Uterus (tissue), 4 donors: Measurements from ENCODE around the gene SCG2. TPM values are rescaled to one million over a fixed set of nuclear protein-coding genes. Genes with fewer than 3 reads are reported as not detected.

ENCODE experiments used
- DNase-seq, 2 donors: peaks; one replicate each; pipeline ENCODE4 v3.0.0-alpha.2; 2019 to 2020
- H3K27ac ChIP-seq, 2 donors: fragments of 200-600 bp; sonication (generic); 1 replicate in 1 of 2; 2 replicates in 1 of 2; pipeline ENCODE4 v1.5.1; 2016 to 2018
- H3K27me3 ChIP-seq, 2 donors: fragments of 200-600 bp; sonication (generic); one replicate each; pipeline ENCODE4 v1.5.1; 2018 to 2019; ENCODE audit warnings: control low read depth in 1 of 2
- H3K36me3 ChIP-seq, 2 donors: fragments of 200-600 bp; sonication (generic); one replicate each; pipeline ENCODE4 v1.5.1; 2019; ENCODE audit warnings: control low read depth in 1 of 2
- H3K4me1 ChIP-seq, 2 donors: fragments of 200-600 bp; sonication (generic); one replicate each; pipeline ENCODE4 v1.5.1; 2018 to 2019; ENCODE audit warnings: control low read depth in 1 of 2
- H3K4me3 ChIP-seq, 2 donors: fragments of 200-600 bp; sonication (generic); 1 replicate in 1 of 2; 2 replicates in 1 of 2; pipeline ENCODE4 v1.5.1; 2018 to 2019; ENCODE audit warnings: mild to moderate bottlenecking in 1 of 2
- H3K9me3 ChIP-seq, 2 donors: fragments of 200-600 bp; sonication (generic); one replicate each; pipeline ENCODE4 v1.5.1; 2019; ENCODE audit warnings: control low read depth in 1 of 2
- CTCF ChIP-seq, 4 experiments: fragments of 200-600 bp in 2 of 4; fragments of 450-650 bp in 2 of 4; sonication (generic) in 2 of 4; IDR thresholded peaks; one replicate each; pipeline ENCODE4 v1.5.1; 2016 to 2019; ENCODE audit warnings: antibody characterized with exemption in 4 of 4, mild to moderate bottlenecking in 2 of 4, moderate library complexity in 1 of 4
- POLR2A ChIP-seq, 2 donors: fragments of 450-650 bp; IDR thresholded peaks; one replicate each; pipeline ENCODE4 v1.6.1; 2016; ENCODE audit warnings: antibody characterized with exemption in 2 of 2, mild to moderate bottlenecking in 1 of 2, moderate library complexity in 1 of 2
- intact Hi-C: fragments of 100-400 bp; cut with DNase I; formaldehyde crosslinking; loops from one replicate; pipeline ENCODE4 v1.15.1; 2023; ENCODE audit warnings: low total_unique reads
- total RNA-seq, 4 donors: library from RNA; depleted of rRNA in 3 of 4; stranded (reverse); fragments of >200 nt in 3 of 4; gene quantifications; one replicate each; pipeline versions ENCODE4 v1.1.0 to v1.2.4, GENCODE V29; 2014 to 2023
- donor health status: DM: yes; HTN: yes; CAD: no.

Gene SCG2
- total RNA-seq, 4 donors from 2014 or later: 0.95 to 5.0 TPM; not detected in 2

GRCh38 chr2:223590964-223591363, 11.2 kb downstream of the SCG2 start:
- Histone ChIP-seq H3K4me3 (no peak overlapping the region), H3K27me3 (no peaks in the 10 kb centered on the region), H3K9me3 (no peaks in the 10 kb centered on the region), H3K27ac (no peak overlapping the region), H3K36me3 (no peaks in the 10 kb centered on the region), H3K4me1 (peaks cover 0 to 3% of the 10 kb centered on the region in 2 donors)
- intact Hi-C loops: no loop called here
- no peak for DNase-seq
- TF ChIP-seq CTCF (IDR thresholded peaks at IDR 0.05) (no peak), POLR2A (IDR thresholded peaks at IDR 0.05) (no peak)

- intact Hi-C loops: no loop called here
These were observed 12.3 kb downstream of the SCG2 start for GRCh38 chr2:223589901-223590300.

DNA sequence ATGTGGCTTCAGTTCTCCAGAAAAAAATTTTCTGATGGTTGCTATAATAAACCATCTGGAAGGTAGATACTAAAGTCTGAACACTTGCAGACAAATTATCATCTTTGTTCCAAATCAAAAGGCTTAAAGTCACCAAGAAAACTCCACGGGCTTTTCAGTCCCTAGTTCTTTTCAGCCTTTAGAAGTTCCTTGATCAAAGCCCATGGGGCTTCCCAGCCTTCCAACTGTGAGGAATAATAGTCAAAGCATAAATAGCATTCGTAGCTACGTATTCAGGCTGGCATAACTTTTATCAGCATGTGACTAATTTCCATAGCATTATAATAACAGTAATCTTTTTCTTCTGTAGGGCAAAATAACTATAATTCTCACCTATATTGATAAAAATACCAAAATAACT, 13.9 kb downstream of the SCG2 start:
- TF ChIP-seq CTCF (IDR thresholded peaks at IDR 0.05) (no peak), POLR2A (IDR thresholded peaks at IDR 0.05) (no peak)
- Histone ChIP-seq H3K27ac (no peak overlapping the region), H3K4me1 (no peaks in the 10 kb centered on the region), H3K36me3 (no peaks in the 10 kb centered on the region), H3K9me3 (no peaks in the 10 kb centered on the region), H3K27me3 (no peaks in the 10 kb centered on the region), H3K4me3 (no peak overlapping the region)
- intact Hi-C loops: no loop called here
- no peak for DNase-seq

More at GRCh38 chr2:223589901-223590300, 12.3 kb downstream of the SCG2 start:
- Histone ChIP-seq H3K27ac (no peak overlapping the region), H3K4me3 (no peak overlapping the region), H3K4me1 (peaks cover 0 to 3% of the 10 kb centered on the region in 2 donors), H3K27me3 (no peaks in the 10 kb centered on the region), H3K9me3 (no peaks in the 10 kb centered on the region), H3K36me3 (no peaks in the 10 kb centered on the region)
- TF ChIP-seq POLR2A (IDR thresholded peaks at IDR 0.05): no peak
- no peak for DNase-seq

- H3K27ac ChIP-seq: no peak overlapping the region
- H3K27me3 ChIP-seq: no peaks in the 10 kb centered on the region
- no peaks in the 10 kb centered on the region for H3K9me3 ChIP-seq
- no peaks in the 10 kb centered on the region for H3K4me1 ChIP-seq
- no peak overlapping the region for H3K4me3 ChIP-seq
- intact Hi-C loops: no loop called here
- no peaks in the 10 kb centered on the region for H3K36me3 ChIP-seq
- TF ChIP-seq CTCF (IDR thresholded peaks at IDR 0.05) (no peak), POLR2A (IDR thresholded peaks at IDR 0.05) (no peak)
- DNase-seq: no peak
These were observed 14.9 kb downstream of the SCG2 start for GRCh38 chr2:223587301-223587700.

GRCh38 chr2:223586261-223586660, 15.9 kb downstream of the SCG2 start:
- no peak for DNase-seq
- TF ChIP-seq CTCF (IDR thresholded peaks at IDR 0.05) (no peak), POLR2A (IDR thresholded peaks at IDR 0.05) (no peak)
- Histone ChIP-seq H3K4me3 (no peak overlapping the region), H3K36me3 (no peaks in the 10 kb centered on the region), H3K9me3 (no peaks in the 10 kb centered on the region), H3K27ac (no peak overlapping the region), H3K27me3 (no peaks in the 10 kb centered on the region), H3K4me1 (no peaks in the 10 kb centered on the region)
- intact Hi-C loops: no loop called here

DNA sequence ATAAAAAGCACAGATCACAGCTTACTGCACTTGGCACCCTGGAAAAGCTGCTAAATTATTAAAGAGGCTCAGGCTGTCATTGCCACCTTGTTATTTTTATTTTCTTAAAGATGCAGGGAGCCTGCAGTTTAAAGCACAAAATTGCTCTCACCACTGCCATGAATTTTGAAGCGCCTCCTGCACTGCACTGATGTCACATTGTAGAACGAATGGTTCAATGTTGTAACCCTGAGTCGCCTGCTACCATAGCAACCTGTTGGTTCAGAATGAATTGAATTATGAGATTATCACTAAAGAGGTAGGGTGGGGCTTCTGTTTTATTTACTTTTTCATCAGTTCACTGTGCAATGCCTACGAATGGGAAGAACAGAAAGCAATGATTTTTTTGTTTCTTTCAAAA, 16.5 kb downstream of the SCG2 start:
- DNase-seq: no peak
- no peak for TF ChIP-seq CTCF (IDR thresholded peaks at IDR 0.05)
- no peak for TF ChIP-seq POLR2A (IDR thresholded peaks at IDR 0.05)
- Histone ChIP-seq H3K27me3 (no peaks in the 10 kb centered on the region), H3K9me3 (no peaks in the 10 kb centered on the region), H3K27ac (no peak overlapping the region), H3K36me3 (no peaks in the 10 kb centered on the region), H3K4me3 (no peak overlapping the region), H3K4me1 (no peaks in the 10 kb centered on the region)
- intact Hi-C loops: no loop called here
